ENCODE data around the gene PAK5. TPM values are rescaled to one million over a fixed set of nuclear protein-coding genes. Genes with fewer than 3 reads are reported as not detected.

Gene PAK5
- polyA plus RNA-seq, 1 donor (not counting 4 experiments of a cell fraction or from before 2014, with no cell fraction given), result not detected

GRCh38 chr20:9711872-9712271, 127.0 kb downstream of the PAK5 start:
- Histone ChIP-seq H3K36me3 (ENCODE audit: control insufficient read depth in 2 of 2, extremely low read depth in 1 of 2, insufficient read depth in 2 of 2, low read length in 2 of 2) (no peaks in the 10 kb centered on the region), H3K9me1 (ENCODE audit: control insufficient read depth, extremely low read depth, insufficient read depth, low read length) (no peaks in the 10 kb centered on the region), H3K27ac (ENCODE audit: control insufficient read depth, insufficient read depth, low read length) (no peak overlapping the region), H4K20me1 (ENCODE audit: control insufficient read depth, extremely low read depth, insufficient read depth, low read length) (no peaks in the 10 kb centered on the region), H3K9ac (ENCODE audit: control insufficient read depth, extremely low read depth, insufficient read depth, low read length) (no peak overlapping the region), H3K27me3 (ENCODE audit: control insufficient read depth, extremely low read depth, insufficient read depth, low read length) (no peaks in the 10 kb centered on the region), H3K79me2 (ENCODE audit: control insufficient read depth, insufficient read depth, low read length) (no peaks in the 10 kb centered on the region), H2AFZ (ENCODE audit: control insufficient read depth, low read length) (no peak overlapping the region), H3K9me3 (ENCODE audit: control insufficient read depth, low read depth, low read length) (no peaks in the 10 kb centered on the region), H3K4me1 (ENCODE audit: control insufficient read depth, extremely low read depth, insufficient read depth, low read length) (no peaks in the 10 kb centered on the region), H3K4me3 (ENCODE audit: control insufficient read depth in 2 of 3, extremely low read depth in 1 of 3, insufficient read depth in 2 of 3, low read depth in 1 of 3, low read length in 3 of 3) (no peak overlapping the region), H3K4me2 (ENCODE audit: control insufficient read depth, extremely low read depth, insufficient read depth, low read depth, low read length) (no peak overlapping the region)
- DNase-seq (ENCODE audit: low read depth, low spot score), result no peak
- no peak for FAIRE-seq
- TF ChIP-seq EZH2 (IDR thresholded peaks at IDR 0.05; ENCODE audit: low read length), result no peak
- TF ChIP-seq, protein P1, sequence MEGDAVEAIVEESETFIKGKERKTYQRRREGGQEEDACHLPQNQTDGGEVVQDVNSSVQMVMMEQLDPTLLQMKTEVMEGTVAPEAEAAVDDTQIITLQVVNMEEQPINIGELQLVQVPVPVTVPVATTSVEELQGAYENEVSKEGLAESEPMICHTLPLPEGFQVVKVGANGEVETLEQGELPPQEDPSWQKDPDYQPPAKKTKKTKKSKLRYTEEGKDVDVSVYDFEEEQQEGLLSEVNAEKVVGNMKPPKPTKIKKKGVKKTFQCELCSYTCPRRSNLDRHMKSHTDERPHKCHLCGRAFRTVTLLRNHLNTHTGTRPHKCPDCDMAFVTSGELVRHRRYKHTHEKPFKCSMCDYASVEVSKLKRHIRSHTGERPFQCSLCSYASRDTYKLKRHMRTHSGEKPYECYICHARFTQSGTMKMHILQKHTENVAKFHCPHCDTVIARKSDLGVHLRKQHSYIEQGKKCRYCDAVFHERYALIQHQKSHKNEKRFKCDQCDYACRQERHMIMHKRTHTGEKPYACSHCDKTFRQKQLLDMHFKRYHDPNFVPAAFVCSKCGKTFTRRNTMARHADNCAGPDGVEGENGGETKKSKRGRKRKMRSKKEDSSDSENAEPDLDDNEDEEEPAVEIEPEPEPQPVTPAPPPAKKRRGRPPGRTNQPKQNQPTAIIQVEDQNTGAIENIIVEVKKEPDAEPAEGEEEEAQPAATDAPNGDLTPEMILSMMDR (optimal IDR thresholded peaks at IDR 0.05 in 1 of 3, IDR thresholded peaks at IDR 0.05 in 1 of 3, conservative IDR thresholded peaks at IDR 0.05 in 1 of 3; ENCODE audit: extremely low read depth in 1 of 3, insufficient read depth in 2 of 3, low read length in 3 of 3), result no peak
- dilution Hi-C loops (cut with MboI; ENCODE audit: extremely low pct_ligation_motif_present, low sequenced_read_pairs), result no loop called here

DNA sequence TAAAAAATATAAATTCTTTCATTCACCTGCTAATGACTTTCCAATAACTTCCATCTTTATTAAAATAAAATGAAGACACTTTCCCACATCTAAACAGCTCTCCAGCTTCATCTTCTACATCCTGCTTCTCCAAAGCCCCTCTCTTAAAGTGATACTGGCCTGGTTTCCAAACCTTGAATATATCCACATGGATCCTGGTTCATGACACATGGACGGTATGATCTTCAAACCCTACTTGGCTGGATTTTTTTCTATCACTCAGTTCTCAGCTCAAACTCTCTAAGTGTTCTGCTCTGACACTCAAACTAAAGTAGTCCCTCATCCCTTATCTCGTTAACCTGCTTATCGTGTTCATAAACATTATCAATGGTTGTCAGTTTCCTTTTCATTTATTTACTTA, 128.2 kb downstream of the PAK5 start:
- no peak overlapping the region for H3K4me2 ChIP-seq (ENCODE audit: control insufficient read depth, extremely low read depth, insufficient read depth, low read depth, low read length)
- H3K4me1 ChIP-seq (ENCODE audit: control insufficient read depth, extremely low read depth, insufficient read depth, low read length), result no peaks in the 10 kb centered on the region
- H2AFZ ChIP-seq (ENCODE audit: control insufficient read depth, low read length), result no peak overlapping the region
- TF ChIP-seq, protein P1 (optimal IDR thresholded peaks at IDR 0.05 in 1 of 3, IDR thresholded peaks at IDR 0.05 in 1 of 3, conservative IDR thresholded peaks at IDR 0.05 in 1 of 3; ENCODE audit: extremely low read depth in 1 of 3, insufficient read depth in 2 of 3, low read length in 3 of 3), result no peak
- TF ChIP-seq EZH2 (IDR thresholded peaks at IDR 0.05; ENCODE audit: low read length), result no peak
- H3K79me2 ChIP-seq (ENCODE audit: control insufficient read depth, insufficient read depth, low read length), result no peaks in the 10 kb centered on the region
- no peaks in the 10 kb centered on the region for H3K9me1 ChIP-seq (ENCODE audit: control insufficient read depth, extremely low read depth, insufficient read depth, low read length)
- no peaks in the 10 kb centered on the region for H3K36me3 ChIP-seq (ENCODE audit: control insufficient read depth in 2 of 2, extremely low read depth in 1 of 2, insufficient read depth in 2 of 2, low read length in 2 of 2)
- DNase-seq (ENCODE audit: low read depth, low spot score) (no peak), FAIRE-seq (no peak)
- no peak overlapping the region for H3K9ac ChIP-seq (ENCODE audit: control insufficient read depth, extremely low read depth, insufficient read depth, low read length)
- H4K20me1 ChIP-seq (ENCODE audit: control insufficient read depth, extremely low read depth, insufficient read depth, low read length), result no peaks in the 10 kb centered on the region
- no peaks in the 10 kb centered on the region for H3K27me3 ChIP-seq (ENCODE audit: control insufficient read depth, extremely low read depth, insufficient read depth, low read length)
- no peak overlapping the region for H3K4me3 ChIP-seq (ENCODE audit: control insufficient read depth in 2 of 3, extremely low read depth in 1 of 3, insufficient read depth in 2 of 3, low read depth in 1 of 3, low read length in 3 of 3)
- no peak overlapping the region for H3K27ac ChIP-seq (ENCODE audit: control insufficient read depth, insufficient read depth, low read length)
- dilution Hi-C loops (cut with MboI; ENCODE audit: extremely low pct_ligation_motif_present, low sequenced_read_pairs), result no loop called here
- no peaks in the 10 kb centered on the region for H3K9me3 ChIP-seq (ENCODE audit: control insufficient read depth, low read depth, low read length)
